ENCODE results near the gene NRG3. TPM values are rescaled to one million over a fixed set of nuclear protein-coding genes. Genes with fewer than 3 reads are reported as not detected.

NRG3 gene
- total RNA-seq, 1 experiment from 2014 or later, result 0.66 TPM

- intact Hi-C loops (cut with micrococcal nuclease; ENCODE audit: unreplicated experiment), result no loop called here
- Histone ChIP-seq H3K36me3 (ENCODE audit: control insufficient read depth, insufficient read depth, low read length) (no peaks in the 10 kb centered on the region), H3K27me3 (replicated peaks; ENCODE audit: control insufficient read depth, insufficient read depth, low read length) (no peaks in the 10 kb centered on the region), H3K4me3 (ENCODE audit: low read depth, low read length) (no peak overlapping the region), H3K4me1 (no peaks in the 10 kb centered on the region), H3K9me3 (no peaks in the 10 kb centered on the region)
- Mint-ChIP-seq H3K27ac (ENCODE audit: unreplicated experiment) (no peak overlapping the region), H3K4me1 (ENCODE audit: low read depth, unreplicated experiment) (no peaks in the 10 kb centered on the region), H3K9me3 (ENCODE audit: unreplicated experiment) (no peaks in the 10 kb centered on the region), H3K4me3 (ENCODE audit: unreplicated experiment) (no peak overlapping the region), H3K27me3 (ENCODE audit: insufficient read depth, unreplicated experiment) (peaks cover 12% of the 10 kb centered on the region), H3K36me3 (ENCODE audit: insufficient read depth, unreplicated experiment) (no peaks in the 10 kb centered on the region)
- ChIA-PET CTCF (no interaction called here), POLR2A (no interaction called here)
- no TSS peak for BruUV-seq (replicated peaks)
- TF ChIP-seq, protein P1, sequence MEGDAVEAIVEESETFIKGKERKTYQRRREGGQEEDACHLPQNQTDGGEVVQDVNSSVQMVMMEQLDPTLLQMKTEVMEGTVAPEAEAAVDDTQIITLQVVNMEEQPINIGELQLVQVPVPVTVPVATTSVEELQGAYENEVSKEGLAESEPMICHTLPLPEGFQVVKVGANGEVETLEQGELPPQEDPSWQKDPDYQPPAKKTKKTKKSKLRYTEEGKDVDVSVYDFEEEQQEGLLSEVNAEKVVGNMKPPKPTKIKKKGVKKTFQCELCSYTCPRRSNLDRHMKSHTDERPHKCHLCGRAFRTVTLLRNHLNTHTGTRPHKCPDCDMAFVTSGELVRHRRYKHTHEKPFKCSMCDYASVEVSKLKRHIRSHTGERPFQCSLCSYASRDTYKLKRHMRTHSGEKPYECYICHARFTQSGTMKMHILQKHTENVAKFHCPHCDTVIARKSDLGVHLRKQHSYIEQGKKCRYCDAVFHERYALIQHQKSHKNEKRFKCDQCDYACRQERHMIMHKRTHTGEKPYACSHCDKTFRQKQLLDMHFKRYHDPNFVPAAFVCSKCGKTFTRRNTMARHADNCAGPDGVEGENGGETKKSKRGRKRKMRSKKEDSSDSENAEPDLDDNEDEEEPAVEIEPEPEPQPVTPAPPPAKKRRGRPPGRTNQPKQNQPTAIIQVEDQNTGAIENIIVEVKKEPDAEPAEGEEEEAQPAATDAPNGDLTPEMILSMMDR (IDR thresholded peaks at IDR 0.05; ENCODE audit: insufficient read depth in 1 of 2, low read depth in 1 of 2, low read length in 1 of 2, severe bottlenecking in 1 of 2, unreplicated experiment in 1 of 2), result no peak
- DNase-seq, result no peak
Measured at GRCh38 chr10:82072124-82072523, 197.1 kb downstream of the NRG3 start.

DNA sequence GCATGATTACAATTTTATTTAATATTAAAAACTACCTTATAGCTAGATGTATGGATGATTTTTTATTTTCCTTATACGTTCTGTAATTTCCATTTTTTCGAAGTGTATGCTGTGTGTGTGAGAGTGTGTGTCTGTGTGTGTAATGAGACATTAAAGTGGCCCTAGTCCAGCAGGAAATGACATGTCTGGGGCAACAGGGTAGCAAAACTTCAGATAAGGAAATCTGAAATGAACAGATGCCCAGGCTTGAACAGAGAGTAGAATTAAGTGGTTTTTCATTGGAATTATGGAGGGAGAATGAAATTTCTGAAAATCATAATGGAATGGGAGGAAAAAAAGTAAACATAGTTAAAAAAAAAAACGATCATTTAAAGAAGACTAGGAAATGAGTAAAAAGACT is 200.6 kb downstream of the NRG3 start:
- H3K36me3 ChIP-seq (ENCODE audit: control insufficient read depth, insufficient read depth, low read length), result no peaks in the 10 kb centered on the region
- H3K27ac Mint-ChIP-seq (ENCODE audit: unreplicated experiment), result no peak overlapping the region
- H3K4me1 Mint-ChIP-seq (ENCODE audit: low read depth, unreplicated experiment), result no peaks in the 10 kb centered on the region
- no peaks in the 10 kb centered on the region for H3K27me3 ChIP-seq (replicated peaks; ENCODE audit: control insufficient read depth, insufficient read depth, low read length)
- H3K4me3 Mint-ChIP-seq (ENCODE audit: unreplicated experiment), result no peak overlapping the region
- H3K9me3 Mint-ChIP-seq (ENCODE audit: unreplicated experiment), result no peaks in the 10 kb centered on the region
- H3K36me3 Mint-ChIP-seq (ENCODE audit: insufficient read depth, unreplicated experiment), result no peaks in the 10 kb centered on the region
- H3K4me3 ChIP-seq (ENCODE audit: low read depth, low read length), result no peak overlapping the region
- H3K9me3 ChIP-seq, result no peaks in the 10 kb centered on the region
- H3K4me1 ChIP-seq, result no peaks in the 10 kb centered on the region
- CTCF ChIA-PET, result no interaction called here
- POLR2A ChIA-PET, result no interaction called here
- H3K27me3 Mint-ChIP-seq (ENCODE audit: insufficient read depth, unreplicated experiment), result peaks cover 8% of the 10 kb centered on the region
- no peak for DNase-seq
- intact Hi-C loops (cut with micrococcal nuclease; ENCODE audit: unreplicated experiment), result no loop called here
- TF ChIP-seq, protein P1 (IDR thresholded peaks at IDR 0.05; ENCODE audit: insufficient read depth in 1 of 2, low read depth in 1 of 2, low read length in 1 of 2, severe bottlenecking in 1 of 2, unreplicated experiment in 1 of 2), result no peak
- no TSS peak for BruUV-seq (replicated peaks)

GRCh38 chr10:82084496-82084895 is 209.5 kb downstream of the NRG3 start:
- no peaks in the 10 kb centered on the region for H3K27me3 ChIP-seq (replicated peaks; ENCODE audit: control insufficient read depth, insufficient read depth, low read length)
- ChIA-PET POLR2A (no interaction called here), CTCF (no interaction called here)
- H3K4me3 ChIP-seq (ENCODE audit: low read depth, low read length), result no peak overlapping the region
- no peak overlapping the region for H3K27ac Mint-ChIP-seq (ENCODE audit: unreplicated experiment)
- H3K4me1 Mint-ChIP-seq (ENCODE audit: low read depth, unreplicated experiment), result no peaks in the 10 kb centered on the region
- BruUV-seq (replicated peaks), result no TSS peak
- no peaks in the 10 kb centered on the region for H3K9me3 Mint-ChIP-seq (ENCODE audit: unreplicated experiment)
- DNase-seq, result no peak
- H3K9me3 ChIP-seq, result no peaks in the 10 kb centered on the region
- intact Hi-C loops (cut with micrococcal nuclease; ENCODE audit: unreplicated experiment), result loop anchor here (10.0 kb wide), 1 partner anchor 760 kb away; no protein-coding TSS in a partner anchor
- H3K27me3 Mint-ChIP-seq (ENCODE audit: insufficient read depth, unreplicated experiment), result no peaks in the 10 kb centered on the region
- H3K4me1 ChIP-seq, result no peaks in the 10 kb centered on the region
- TF ChIP-seq, protein P1 (IDR thresholded peaks at IDR 0.05; ENCODE audit: insufficient read depth in 1 of 2, low read depth in 1 of 2, low read length in 1 of 2, severe bottlenecking in 1 of 2, unreplicated experiment in 1 of 2), result no peak
- no peaks in the 10 kb centered on the region for H3K36me3 ChIP-seq (ENCODE audit: control insufficient read depth, insufficient read depth, low read length)
- H3K36me3 Mint-ChIP-seq (ENCODE audit: insufficient read depth, unreplicated experiment), result no peaks in the 10 kb centered on the region
- no peak overlapping the region for H3K4me3 Mint-ChIP-seq (ENCODE audit: unreplicated experiment)

Data from Caco-2 (cell line).